Measurements from ENCODE around the gene SHB.
"Not testable (repeated sequence)": the region's sequence is repeated elsewhere in the genome, so short reads cannot be mapped to it uniquely, and the experiment has no call there.

- TF ChIP-seq NFRKB (IDR thresholded peaks at IDR 0.05); L3MBTL2 (conservative IDR thresholded peaks at IDR 0.05); SUZ12 (IDR thresholded peaks at IDR 0.05); FOXA1 (IDR thresholded peaks at IDR 0.05); SP1 (IDR thresholded peaks at IDR 0.05); BHLHE40 (IDR thresholded peaks at IDR 0.05; ENCODE audit: borderline replicate concordance); ZNF384 (IDR thresholded peaks at IDR 0.05); FOXM1 (IDR thresholded peaks at IDR 0.05; ENCODE audit: borderline replicate concordance); HDGF (IDR thresholded peaks at IDR 0.05; ENCODE audit: borderline replicate concordance); CTBP1 (IDR thresholded peaks at IDR 0.05; ENCODE audit: borderline replicate concordance); TARDBP (IDR thresholded peaks at IDR 0.05): not testable (repeated sequence)
Observed at GRCh38 chr9:37887977-37888583, 180.9 kb downstream of the SHB start.
